Measurements from ENCODE around the gene SLC15A1. TPM values are rescaled to one million over a fixed set of nuclear protein-coding genes. Genes with fewer than 3 reads are reported as not detected.

SLC15A1 gene
- total RNA-seq, 4 donors from 2014 or later: not detected

- peaks cover 0 to 5% (median 0%) of the 10 kb centered on the region in 4 donors for H3K4me1 ChIP-seq
- no peak overlapping the region for H3K4me3 ChIP-seq
- H3K9me3 ChIP-seq: no peaks in the 10 kb centered on the region
- TF ChIP-seq EP300 (IDR thresholded peaks at IDR 0.05) (no peak), CTCF (IDR thresholded peaks at IDR 0.05) (no peak), POLR2A (IDR thresholded peaks at IDR 0.05) (no peak)
- no peak for DNase-seq (ENCODE audit: low spot score in 2 of 2)
- H3K36me3 ChIP-seq: no peaks in the 10 kb centered on the region
- no peaks in the 10 kb centered on the region for H3K27me3 ChIP-seq
- H3K27ac ChIP-seq: no peak overlapping the region
- WGBS, 2 donors: 57 to 58% methylated on average over 3 of the region's 3 CpGs
These were observed 87.4 kb downstream of the SLC15A1 start for GRCh38 chr13:98664924-98665637.

GRCh38 chr13:98664510-98664909 is 88.0 kb downstream of the SLC15A1 start:
- H3K9me3 ChIP-seq: no peaks in the 10 kb centered on the region
- H3K36me3 ChIP-seq: no peaks in the 10 kb centered on the region
- H3K27me3 ChIP-seq: no peaks in the 10 kb centered on the region
- TF ChIP-seq EP300 (IDR thresholded peaks at IDR 0.05): no peak
- TF ChIP-seq CTCF (IDR thresholded peaks at IDR 0.05): no peak
- TF ChIP-seq POLR2A (IDR thresholded peaks at IDR 0.05): no peak
- peaks cover 0 to 5% (median 0%) of the 10 kb centered on the region in 4 donors for H3K4me1 ChIP-seq
- H3K4me3 ChIP-seq: no peak overlapping the region
- no peak overlapping the region for H3K27ac ChIP-seq
- DNase-seq (ENCODE audit: low spot score in 2 of 2): no peak
- WGBS, 2 donors: 90 to 92% methylated on average over 1 of the region's 1 CpG

- Histone ChIP-seq H3K4me3 (no peak overlapping the region), H3K9me3 (no peaks in the 10 kb centered on the region), H3K27ac (no peak overlapping the region), H3K4me1 (peaks cover 0 to 5% (median 0%) of the 10 kb centered on the region in 4 donors), H3K27me3 (no peaks in the 10 kb centered on the region), H3K36me3 (no peaks in the 10 kb centered on the region)
- TF ChIP-seq CTCF (IDR thresholded peaks at IDR 0.05) (no peak), POLR2A (IDR thresholded peaks at IDR 0.05) (no peak), EP300 (IDR thresholded peaks at IDR 0.05) (no peak)
- 78 to 88% methylated on average over 11 of the region's 11 CpGs for WGBS, 2 donors
- no peak for DNase-seq (ENCODE audit: low spot score in 2 of 2)
These were observed 88.4 kb downstream of the SLC15A1 start for GRCh38 chr13:98664047-98664446.

- DNase-seq (ENCODE audit: low spot score in 2 of 2): no peak
- Histone ChIP-seq H3K27me3 (no peaks in the 10 kb centered on the region), H3K27ac (peak overlapping the region in 2 of 4 donors; percentile 8 to 36), H3K9me3 (no peaks in the 10 kb centered on the region), H3K4me1 (peaks cover 0 to 15% (median 1%) of the 10 kb centered on the region in 4 donors), H3K4me3 (no peak overlapping the region), H3K36me3 (no peaks in the 10 kb centered on the region)
- 24 to 35% methylated on average over 5 of the region's 5 CpGs for WGBS, 2 donors
- TF ChIP-seq POLR2A (IDR thresholded peaks at IDR 0.05) (no peak), EP300 (IDR thresholded peaks at IDR 0.05) (no peak), CTCF (IDR thresholded peaks at IDR 0.05) (no peak)
These were observed 94.3 kb downstream of the SLC15A1 start for GRCh38 chr13:98658131-98658530.

GRCh38 chr13:98657506-98658085 is 94.9 kb downstream of the SLC15A1 start:
- no peaks in the 10 kb centered on the region for H3K36me3 ChIP-seq
- no peak for DNase-seq (ENCODE audit: low spot score in 2 of 2)
- H3K4me3 ChIP-seq: no peak overlapping the region
- peak overlapping the region in 2 of 4 donors; percentile 8 to 36 for H3K27ac ChIP-seq
- H3K9me3 ChIP-seq: no peaks in the 10 kb centered on the region
- peaks cover 0 to 15% (median 3%) of the 10 kb centered on the region in 4 donors for H3K4me1 ChIP-seq
- 59 to 60% methylated on average over 8 of the region's 8 CpGs for WGBS, 2 donors
- no peaks in the 10 kb centered on the region for H3K27me3 ChIP-seq
- TF ChIP-seq EP300 (IDR thresholded peaks at IDR 0.05): no peak
